GM21367 (cell line): ENCODE results near the gene VGF.
"Not testable (repeated sequence)": the region's sequence is repeated elsewhere in the genome, so short reads cannot be mapped to it uniquely, and the experiment has no call there.

Experiments used
- ATAC-seq: cut with Tn5 transposase; IDR thresholded peaks from one replicate; pipeline ENCODE4 v1.9.1; 2021; ENCODE audit not compliant: unreplicated experiment

The VGF gene

DNA sequence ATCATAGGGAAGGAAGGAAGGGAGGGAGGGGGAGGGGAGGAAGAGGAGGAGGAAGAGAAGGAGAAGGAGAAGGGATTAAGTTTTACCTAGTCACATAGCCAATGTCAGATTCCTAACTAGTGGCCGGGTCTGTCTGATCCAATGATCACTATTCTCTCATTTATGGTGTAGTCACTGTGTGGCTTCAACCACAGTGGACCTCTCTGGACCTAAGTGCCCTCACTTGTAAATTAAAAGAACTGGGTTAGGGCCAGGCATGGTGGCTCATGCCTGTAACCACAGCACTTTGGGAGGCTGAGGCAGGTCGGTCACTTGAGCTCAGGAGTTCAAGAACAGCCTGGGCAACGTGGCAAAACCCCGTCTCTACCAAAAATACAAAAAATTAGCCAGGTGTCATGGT lies 45.1 kb downstream of the VGF start:
- ATAC-seq: no peak

DNA sequence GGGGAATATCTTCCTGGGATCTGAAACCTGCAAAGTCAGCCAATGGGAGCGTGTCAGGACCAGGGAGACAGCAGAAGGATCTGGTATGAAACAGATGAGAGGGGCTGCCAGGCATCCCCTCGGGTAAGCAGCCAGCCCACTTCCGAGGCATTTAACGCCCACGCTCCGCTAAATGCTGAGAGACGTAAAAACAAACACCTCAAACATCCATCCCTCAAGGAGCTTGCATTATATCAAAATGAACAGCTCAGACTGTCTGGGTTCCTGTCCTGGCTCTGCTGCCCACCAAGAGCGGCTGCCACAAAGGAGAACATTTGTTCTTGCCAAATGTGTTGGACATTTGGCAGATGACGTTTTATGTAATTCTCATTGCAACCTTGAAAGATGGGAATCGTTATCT lies 45.5 kb downstream of the VGF start:
- ATAC-seq: no peak

DNA sequence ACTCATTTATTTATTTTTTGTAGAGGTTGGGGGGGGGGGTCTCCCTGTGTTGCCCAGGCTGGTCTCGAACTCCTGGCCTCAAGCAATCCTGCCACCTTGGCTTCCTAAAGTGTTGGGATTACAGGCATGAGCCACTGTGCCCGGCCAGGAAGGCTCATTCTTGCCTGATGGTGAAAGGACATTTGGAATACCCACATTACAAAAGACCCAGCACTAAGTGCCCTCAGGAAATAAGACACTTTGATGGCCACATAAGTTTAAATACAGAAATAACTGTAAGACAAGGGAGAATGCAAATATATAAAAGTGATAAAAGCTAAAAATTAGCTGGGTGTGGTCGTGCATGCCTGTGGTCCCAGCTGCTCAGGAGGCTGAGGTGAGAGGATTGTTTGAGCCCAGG lies 46.5 kb downstream of the VGF start:
- no peak for ATAC-seq

DNA sequence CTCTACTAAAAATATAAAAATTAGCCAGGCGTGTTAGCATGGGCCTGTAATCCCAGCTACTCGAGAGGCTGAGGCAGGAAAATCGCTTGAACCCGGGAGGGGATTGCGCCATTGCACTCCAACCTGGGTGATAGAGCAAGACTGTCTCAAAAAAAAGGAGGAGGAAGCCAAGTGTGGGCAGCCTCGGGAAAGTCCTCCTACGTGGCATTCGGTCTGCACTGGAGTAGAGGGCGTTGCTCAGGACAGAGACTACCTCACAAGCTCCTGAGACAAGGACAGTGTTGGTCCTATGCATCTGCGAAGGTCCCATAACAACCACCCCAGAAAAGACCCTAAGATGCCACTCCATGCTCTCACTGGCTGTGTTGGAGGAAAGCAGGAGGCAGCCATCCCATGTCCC lies 48.5 kb downstream of the VGF start:
- ATAC-seq: no peak

DNA sequence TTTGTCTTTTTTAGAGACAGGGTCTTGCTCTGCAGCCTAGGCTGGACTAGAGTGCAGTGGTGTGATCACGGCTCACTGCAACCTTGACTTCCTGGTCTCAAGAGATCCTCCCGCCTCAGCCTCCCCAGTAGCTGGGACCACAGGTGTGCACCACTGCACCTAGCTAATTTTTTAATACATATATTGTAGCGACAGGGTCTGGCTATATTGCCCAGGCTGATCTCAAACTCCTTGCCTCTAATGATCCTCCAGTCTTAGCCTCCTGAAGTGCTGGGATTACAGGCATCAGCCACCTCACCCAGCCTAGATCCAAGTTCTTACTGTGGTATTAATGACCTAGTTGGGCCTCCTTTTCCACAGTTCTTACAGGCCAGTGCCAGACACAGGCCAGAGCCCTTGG lies 50.2 kb downstream of the VGF start:
- no peak for ATAC-seq

DNA sequence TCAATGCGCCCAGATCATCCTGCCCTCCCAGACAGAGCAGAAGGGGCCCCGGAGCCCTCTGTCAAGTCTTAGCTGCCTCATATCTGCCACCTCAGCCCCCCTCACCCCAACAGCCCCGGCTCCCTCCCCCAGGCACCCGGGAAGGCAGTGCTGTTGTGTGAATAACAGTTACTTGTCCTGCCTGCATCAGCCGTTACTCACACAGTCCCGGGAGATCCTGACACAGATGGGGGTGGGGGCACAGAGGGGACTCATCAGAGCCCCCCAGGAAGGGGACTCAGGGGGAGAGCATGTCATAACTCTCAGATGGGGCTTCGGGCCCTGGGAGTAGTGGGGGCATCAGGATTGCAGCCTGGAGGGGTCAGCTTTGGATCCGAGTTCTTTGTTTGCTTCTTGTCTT lies 50.9 kb downstream of the VGF start:
- no peak for ATAC-seq

DNA sequence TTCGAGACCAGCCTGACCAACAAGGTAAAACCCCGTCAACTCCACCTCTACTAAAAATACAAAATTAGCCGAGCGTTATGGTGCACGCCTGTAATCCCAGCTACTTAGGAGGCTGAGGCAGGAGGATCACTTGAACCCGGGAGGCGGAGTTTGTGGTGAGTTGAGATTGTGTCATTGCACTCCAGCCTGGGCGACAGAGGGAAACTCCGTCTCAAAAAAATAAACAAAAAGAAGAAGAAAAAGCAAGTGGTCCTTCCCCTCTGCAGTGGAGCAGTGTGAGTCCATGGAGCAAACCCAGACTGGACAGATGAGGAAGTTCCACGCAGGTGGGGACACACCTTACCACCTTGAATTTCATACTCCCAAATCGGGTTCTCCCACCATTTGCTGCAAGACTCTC lies 51.5 kb downstream of the VGF start:
- ATAC-seq: no peak

DNA sequence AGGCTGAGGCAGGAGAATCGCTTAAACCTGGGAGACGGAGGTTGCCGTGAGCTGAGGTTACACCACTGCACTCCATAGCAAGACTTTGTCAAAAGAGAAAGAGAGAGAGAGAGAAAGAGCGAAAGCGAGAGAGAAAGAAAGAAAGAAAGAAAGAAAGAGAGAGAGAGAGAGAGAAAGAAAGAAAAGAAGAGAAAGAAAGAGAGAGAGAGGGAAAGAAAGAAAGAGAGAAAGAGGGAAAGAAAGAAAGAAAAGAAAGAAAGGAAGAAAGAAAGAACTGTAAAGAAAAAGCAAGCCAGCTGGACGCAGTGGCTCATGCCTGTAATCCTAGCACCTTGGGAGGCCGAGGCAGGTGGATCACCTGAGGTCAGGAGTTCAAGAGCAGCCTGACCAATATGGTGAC lies 52.2 kb downstream of the VGF start:
- not testable (repeated sequence) for ATAC-seq
